Fibroblast of mammary gland (primary cell): ENCODE results near the gene IL15.
"Not testable (repeated sequence)": the region's sequence is repeated elsewhere in the genome, so short reads cannot be mapped to it uniquely, and the experiment has no call there.

Experiments used
- DNase-seq: peaks from one replicate; pipeline ENCODE4 v3.0.0-alpha.2; 2010; ENCODE audit warnings: low read depth
- H3K4me3 ChIP-seq: 2 replicates; pipeline ENCODE4 v1.5.1; 2011; ENCODE audit warnings: low read depth, mild to moderate bottlenecking, low read length, moderate library complexity; ENCODE audit not compliant: control insufficient read depth
- CTCF ChIP-seq: conservative IDR thresholded peaks from 2 replicates; pipeline ENCODE4 v1.5.1; 2011; ENCODE audit warnings: low read depth, low read length, inconsistent platforms; ENCODE audit not compliant: control insufficient read depth, insufficient read depth

IL15 gene

GRCh38 chr4:141727420-141727819 lies 91.0 kb downstream of the IL15 start:
- TF ChIP-seq CTCF = no peak
- no peak for DNase-seq
- no peak overlapping the region for H3K4me3 ChIP-seq

GRCh38 chr4:141730805-141731204 lies 94.4 kb downstream of the IL15 start:
- H3K4me3 ChIP-seq = no peak overlapping the region
- no peak for TF ChIP-seq CTCF
- DNase-seq = peak; percentile 6

GRCh38 chr4:141731481-141731880 lies 95.1 kb downstream of the IL15 start:
- TF ChIP-seq CTCF = no peak
- DNase-seq = peak; percentile 30
- no peak overlapping the region for H3K4me3 ChIP-seq

GRCh38 chr4:141739636-141740035 lies 103.3 kb downstream of the IL15 start:
- no peak for TF ChIP-seq CTCF
- H3K4me3 ChIP-seq = no peak overlapping the region
- DNase-seq = no peak

- no peak for TF ChIP-seq CTCF
- no peak overlapping the region for H3K4me3 ChIP-seq
- DNase-seq = no peak
Observed at GRCh38 chr4:141746026-141746425, 109.6 kb downstream of the IL15 start.

GRCh38 chr4:141751806-141752205 lies 115.4 kb downstream of the IL15 start:
- not testable (repeated sequence) for DNase-seq, H3K4me3 ChIP-seq

- peak; percentile 30 for DNase-seq
- no peak overlapping the region for H3K4me3 ChIP-seq
- TF ChIP-seq CTCF = no peak
Observed at GRCh38 chr4:141757287-141757686, 120.9 kb downstream of the IL15 start.
